ENCODE results near the gene TP73.
"Not testable (repeated sequence)": the region's sequence is repeated elsewhere in the genome, so short reads cannot be mapped to it uniquely, and the experiment has no call there.

Gene TP73

GRCh38 chr1:3745071-3745470 lies 92.8 kb downstream of the TP73 start:
- no peak for DNase-seq (ENCODE audit: low spot score)
- TF ChIP-seq CTCF (IDR thresholded peaks at IDR 0.05; ENCODE audit: borderline replicate concordance, control extremely low read depth, extremely low read depth, insufficient read depth, missing control alignments) = no peak
- in situ Hi-C loops (cut with MboI; ENCODE audit: low sequenced_read_pairs, unreplicated experiment) = no loop called here

DNA sequence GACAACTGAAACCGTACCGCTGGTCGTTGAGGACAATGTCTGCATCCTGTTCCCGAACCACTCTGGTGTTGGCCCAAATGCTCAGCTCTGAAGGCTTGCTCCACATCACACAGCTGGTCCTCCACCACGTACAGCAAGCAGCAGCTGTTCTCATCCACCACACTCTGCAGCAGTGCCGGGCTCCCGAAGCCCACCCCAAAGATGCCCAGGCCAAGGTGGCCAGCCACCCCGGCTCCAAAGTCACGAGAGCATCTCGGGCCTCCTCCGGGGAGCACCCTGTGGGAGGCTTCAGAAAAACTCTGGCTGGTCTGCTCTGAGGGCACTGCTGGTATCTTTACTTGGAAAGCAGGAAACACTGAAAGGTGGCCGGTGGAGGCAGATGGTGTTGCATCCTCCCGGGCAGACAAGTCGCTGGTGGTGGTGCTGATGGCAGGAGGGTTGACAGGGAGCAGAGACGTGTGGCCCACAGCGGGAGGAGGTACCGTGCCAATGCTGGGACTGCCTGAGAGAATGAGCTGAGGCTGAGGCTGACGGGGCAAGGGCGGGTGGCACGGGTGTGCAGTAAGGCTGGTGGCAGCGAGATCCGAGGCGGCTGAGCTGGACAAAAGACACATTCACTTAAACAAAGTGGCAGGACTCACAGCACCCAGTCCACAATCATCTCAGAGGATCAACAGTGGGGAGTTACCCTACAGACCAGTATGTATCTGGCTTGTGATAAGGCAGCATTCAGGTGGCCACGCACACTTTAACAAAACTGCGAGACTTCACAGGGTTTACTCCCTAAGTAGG lies 93.5 kb downstream of the TP73 start:
- in situ Hi-C loops (cut with MboI; ENCODE audit: low sequenced_read_pairs, unreplicated experiment) = no loop called here
- no peak for TF ChIP-seq CTCF (IDR thresholded peaks at IDR 0.05; ENCODE audit: borderline replicate concordance, control extremely low read depth, extremely low read depth, insufficient read depth, missing control alignments)
- no peak for DNase-seq (ENCODE audit: low spot score)

- in situ Hi-C loops (cut with MboI; ENCODE audit: low sequenced_read_pairs, unreplicated experiment) = no loop called here
- no peak for DNase-seq (ENCODE audit: low spot score)
- TF ChIP-seq CTCF (IDR thresholded peaks at IDR 0.05; ENCODE audit: borderline replicate concordance, control extremely low read depth, extremely low read depth, insufficient read depth, missing control alignments) = no peak
Measured at GRCh38 chr1:3746389-3746829, 94.1 kb downstream of the TP73 start.

GRCh38 chr1:3746830-3747521 lies 94.7 kb downstream of the TP73 start:
- DNase-seq (ENCODE audit: low spot score) = peak; percentile 99
- in situ Hi-C loops (cut with MboI; ENCODE audit: low sequenced_read_pairs, unreplicated experiment) = no loop called here
- no peak for TF ChIP-seq CTCF (IDR thresholded peaks at IDR 0.05; ENCODE audit: borderline replicate concordance, control extremely low read depth, extremely low read depth, insufficient read depth, missing control alignments)

- in situ Hi-C loops (cut with MboI; ENCODE audit: low sequenced_read_pairs, unreplicated experiment) = no loop called here
- DNase-seq (ENCODE audit: low spot score) = no peak
- no peak for TF ChIP-seq CTCF (IDR thresholded peaks at IDR 0.05; ENCODE audit: borderline replicate concordance, control extremely low read depth, extremely low read depth, insufficient read depth, missing control alignments)
Measured at GRCh38 chr1:3747522-3747848, 95.2 kb downstream of the TP73 start.

DNA sequence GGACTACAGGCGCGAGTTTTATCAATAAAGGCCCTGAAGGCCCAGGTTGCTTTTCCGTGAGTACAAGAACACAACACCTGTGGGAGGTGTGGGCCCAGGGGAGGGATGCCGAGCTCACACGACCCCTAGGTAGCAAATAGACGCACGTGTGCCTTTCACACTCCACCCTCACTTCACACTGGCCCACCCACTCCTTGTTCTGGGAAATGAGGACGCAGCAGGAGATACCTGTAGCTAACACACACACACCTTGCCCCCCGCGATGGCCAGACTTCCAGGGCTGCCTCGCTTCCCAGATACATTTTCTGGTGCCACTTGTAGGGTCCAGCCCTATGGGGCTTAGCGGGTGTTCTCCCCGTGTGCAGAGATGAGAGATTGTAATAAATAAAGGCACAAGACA lies 95.6 kb downstream of the TP73 start:
- in situ Hi-C loops (cut with MboI; ENCODE audit: low sequenced_read_pairs, unreplicated experiment) = no loop called here
- no peak for DNase-seq (ENCODE audit: low spot score)
- TF ChIP-seq CTCF (IDR thresholded peaks at IDR 0.05; ENCODE audit: borderline replicate concordance, control extremely low read depth, extremely low read depth, insufficient read depth, missing control alignments) = no peak

DNA sequence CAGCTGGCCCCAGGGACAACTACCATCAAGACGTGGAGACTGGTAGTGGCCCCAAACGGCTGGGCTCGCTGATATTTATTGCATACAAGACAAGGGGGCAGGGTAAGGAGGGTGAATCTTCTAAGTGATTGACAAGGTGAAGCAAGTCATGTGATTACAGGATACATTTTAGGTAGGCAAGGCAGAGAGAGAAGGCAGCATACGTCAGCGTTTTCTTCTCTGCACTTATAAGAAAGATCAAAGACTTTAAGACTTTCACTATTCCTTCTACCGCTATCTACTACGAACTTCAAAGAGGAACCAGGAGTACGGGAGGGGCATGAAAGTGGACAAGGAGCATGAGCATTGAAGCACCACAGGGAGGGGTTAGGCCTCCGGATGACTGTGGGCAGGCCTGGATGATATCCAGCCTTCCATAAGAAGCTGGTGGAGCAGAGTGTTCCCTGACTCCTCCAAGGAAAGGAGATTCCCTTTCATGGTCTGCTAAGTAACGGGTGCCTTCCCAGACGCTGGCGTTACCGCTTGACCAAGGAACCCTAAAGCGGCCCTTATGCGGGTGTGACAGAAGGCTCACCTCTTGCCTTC lies 96.1 kb downstream of the TP73 start:
- in situ Hi-C loops (cut with MboI; ENCODE audit: low sequenced_read_pairs, unreplicated experiment); DNase-seq (ENCODE audit: low spot score): not testable (repeated sequence)

Measured in GM13976 (cell line).